HepG2 (cell line): Measurements from ENCODE around the gene UQCRC2. TPM values are rescaled to one million over a fixed set of nuclear protein-coding genes. Genes with fewer than 3 reads are reported as not detected.

Experiments used
- ARID2 ChIP-seq: sonication (generic); formaldehyde crosslinking; IDR thresholded peaks from 2 replicates; pipeline ENCODE4 v1.8.1; 2022; ENCODE audit warnings: mild to moderate bottlenecking, missing genetic modification reagents, borderline replicate concordance
- BORCS8-MEF2B ChIP-seq: sonication (generic); formaldehyde crosslinking; IDR thresholded peaks from 2 replicates; pipeline ENCODE4 v1.8.0; 2022; ENCODE audit warnings: mild to moderate bottlenecking, missing genetic modification reagents
- CC2D1A ChIP-seq: sonication (generic); formaldehyde crosslinking; IDR thresholded peaks from 2 replicates; pipeline ENCODE4 v1.8.1; 2023; ENCODE audit warnings: mild to moderate bottlenecking, missing genetic modification reagents
- CEBPG ChIP-seq: IDR thresholded peaks from 2 replicates; pipeline ENCODE4 v1.6.1; 2016
- ELF3 ChIP-seq: IDR thresholded peaks from 2 replicates; pipeline ENCODE4 v1.6.1; 2016; ENCODE audit warnings: missing genetic modification reagents, missing compliant biosample characterization
- HIVEP1 ChIP-seq: sonication (generic); formaldehyde crosslinking; IDR thresholded peaks from 2 replicates; pipeline ENCODE4 v1.4.0; 2020; ENCODE audit warnings: mild to moderate bottlenecking, missing genetic modification reagents
- IRF1 ChIP-seq: sonication (generic); formaldehyde crosslinking; IDR thresholded peaks from 2 replicates; pipeline ENCODE4 v1.4.0; 2020; ENCODE audit warnings: low read depth, mild to moderate bottlenecking, missing genetic modification reagents
- IRX3 ChIP-seq: sonication (generic); formaldehyde crosslinking; IDR thresholded peaks from 2 replicates; pipeline ENCODE4 v1.8.1; 2023; ENCODE audit warnings: mild to moderate bottlenecking, low read depth, missing genetic modification reagents, borderline replicate concordance
- MAFF ChIP-seq: IDR thresholded peaks from 2 replicates; pipeline ENCODE4 v1.6.1; 2011; ENCODE audit warnings: low read depth, low read length, improper control_type of control experiment
- MEIS1 ChIP-seq: sonication (generic); formaldehyde crosslinking; IDR thresholded peaks from 2 replicates; pipeline ENCODE4 v1.9.0; 2021; ENCODE audit warnings: mild to moderate bottlenecking, missing genetic modification reagents, moderate library complexity, borderline replicate concordance
- MIXL1 ChIP-seq: IDR thresholded peaks from 2 replicates; pipeline ENCODE4 v1.6.1; 2016
- RAD21 ChIP-seq: fragments of 450-650 bp; formaldehyde crosslinking; IDR thresholded peaks from 2 replicates; pipeline ENCODE4 v1.5.0; 2020; ENCODE audit warnings: mild to moderate bottlenecking
- RXRB ChIP-seq: IDR thresholded peaks from 2 replicates; pipeline ENCODE4 v1.6.1; 2016; ENCODE audit warnings: borderline replicate concordance, missing genetic modification reagents, missing compliant biosample characterization
- SALL1 ChIP-seq: sonication (generic); formaldehyde crosslinking; IDR thresholded peaks from 2 replicates; pipeline ENCODE4 v1.8.0; 2022; ENCODE audit warnings: mild to moderate bottlenecking, missing genetic modification reagents
- SMC3 ChIP-seq: IDR thresholded peaks from 2 replicates; pipeline ENCODE4 v1.6.1; 2011; ENCODE audit warnings: low read length, improper control_type of control experiment
- SOX5 ChIP-seq: IDR thresholded peaks from 2 replicates; pipeline ENCODE4 v1.6.1; 2016; ENCODE audit warnings: borderline replicate concordance
- TARDBP ChIP-seq: sonication (generic); formaldehyde crosslinking; IDR thresholded peaks from 2 replicates; pipeline ENCODE4 v1.8.0; 2022; ENCODE audit warnings: mild to moderate bottlenecking, missing genetic modification reagents
- TRIM24 ChIP-seq: sonication (generic); formaldehyde crosslinking; IDR thresholded peaks from 2 replicates; pipeline ENCODE4 v1.8.0; 2022; ENCODE audit warnings: mild to moderate bottlenecking, missing genetic modification reagents
- ZMAT3 ChIP-seq: sonication (generic); formaldehyde crosslinking; conservative IDR thresholded peaks from 2 replicates; pipeline ENCODE4 v1.7.0; 2021; ENCODE audit warnings: missing genetic modification reagents
- ZNF12 ChIP-seq: sonication (generic); formaldehyde crosslinking; IDR thresholded peaks from 2 replicates; pipeline ENCODE4 v1.5.0; 2020; ENCODE audit warnings: missing genetic modification reagents
- ZNF225 ChIP-seq: sonication (generic); formaldehyde crosslinking; IDR thresholded peaks from 2 replicates; pipeline ENCODE4 v1.4.0; 2020; ENCODE audit warnings: mild to moderate bottlenecking, missing genetic modification reagents
- ZNF230 ChIP-seq: sonication (generic); formaldehyde crosslinking; IDR thresholded peaks from 2 replicates; pipeline ENCODE4 v1.4.0; 2020; ENCODE audit warnings: mild to moderate bottlenecking, missing genetic modification reagents
- ZNF281 ChIP-seq: sonication (generic); formaldehyde crosslinking; IDR thresholded peaks from 2 replicates; pipeline ENCODE4 v1.4.0; 2020; ENCODE audit warnings: missing genetic modification reagents, borderline replicate concordance
- ZNF354B ChIP-seq: sonication (generic); formaldehyde crosslinking; IDR thresholded peaks from 2 replicates; pipeline ENCODE4 v1.8.0; 2022; ENCODE audit warnings: mild to moderate bottlenecking, missing genetic modification reagents
- ZNF383 ChIP-seq: sonication (generic); formaldehyde crosslinking; IDR thresholded peaks from 2 replicates; pipeline ENCODE4 v1.4.0; 2020; ENCODE audit warnings: missing genetic modification reagents, mild to moderate bottlenecking, borderline replicate concordance
- ZNF556 ChIP-seq: sonication (generic); formaldehyde crosslinking; IDR thresholded peaks from 2 replicates; pipeline ENCODE4 v1.4.0; 2020; ENCODE audit warnings: mild to moderate bottlenecking, missing genetic modification reagents, borderline replicate concordance
- ZNF782 ChIP-seq: sonication (generic); formaldehyde crosslinking; IDR thresholded peaks from 2 replicates; pipeline ENCODE4 v1.4.0; 2020; ENCODE audit warnings: missing genetic modification reagents, mild to moderate bottlenecking, borderline replicate concordance
- polyA plus RNA-seq, 8 experiments: library from polyadenylated mRNA; depleted of rRNA in 3 of 8; stranded (reverse) in 7 of 8; unstranded in 1 of 8; fragments of >200 nt; fragmentation: Illumina TruSeq in 4 of 8; extraction: Trizol in 4 of 8; gene quantifications; 2 replicates each; pipeline versions ENCODE4 v1.2.1 to v1.2.3, GENCODE V29; 2011 to 2016; ENCODE audit warnings: low read depth in 4 of 8, missing spikeins in 1 of 8, mixed read lengths in 1 of 8; ENCODE audit not compliant: insufficient read depth in 1 of 8
- total RNA-seq, 5 experiments: library from RNA; depleted of rRNA; stranded (reverse); fragments of >200 nt; fragmentation: Illumina TruSeq; extraction: Trizol; gene quantifications; 2 replicates each; pipeline ENCODE4 v1.2.3, GENCODE V29; 2016; ENCODE audit warnings: low read depth in 1 of 5
- TF ChIP-seq, protein P1 (sequence below): sonication (generic); formaldehyde crosslinking; IDR thresholded peaks from 2 replicates; pipeline ENCODE4 v1.4.0; 2020; ENCODE audit warnings: missing genetic modification reagents

Gene UQCRC2
- total and polyA plus RNA-seq, 2 of the 13 experiments (the other 11 are each of a cell fraction or from before 2014, with no cell fraction given): 442 to 536 TPM

- TF ChIP-seq ZNF281 (CRISPR knock-in tag): no peak
- no peak for TF ChIP-seq ZNF230 (CRISPR knock-in tag)
- no peak for TF ChIP-seq SALL1 (CRISPR knock-in tag)
- TF ChIP-seq ZNF225 (CRISPR knock-in tag): no peak
- TF ChIP-seq CC2D1A (CRISPR knock-in tag): 0 out of 2 replicates have a peak, but pooled peaks have one; percentile 31
- TF ChIP-seq MIXL1 (CRISPR knock-in tag): 0 out of 2 replicates have a peak, but pooled peaks have one; percentile 58
- peak; percentile 24; the same call in 1 of the 2 replicates for TF ChIP-seq ZNF12 (CRISPR knock-in tag)
- 0 out of 2 replicates have a peak, but pooled peaks have one; percentile 71 for TF ChIP-seq ZNF354B (CRISPR knock-in tag)
- peak; percentile 47; the same call in 1 of the 2 replicates for TF ChIP-seq ZNF556
- TF ChIP-seq SMC3: peak; percentile 73
- TF ChIP-seq TRIM24: no peak
- TF ChIP-seq ELF3 (CRISPR knock-in tag): 0 out of 2 replicates have a peak, but pooled peaks have one; percentile 14
- TF ChIP-seq ZNF782 (CRISPR knock-in tag): peak; percentile 74; the same call in 1 of the 2 replicates
- peak; percentile 37; the same call in 1 of the 2 replicates for TF ChIP-seq RXRB (CRISPR knock-in tag)
- peak; percentile 32; the same call in 1 of the 2 replicates for TF ChIP-seq MEIS1 (CRISPR knock-in tag)
- 0 out of 2 replicates have a peak, but pooled peaks have one; percentile 3 for TF ChIP-seq MAFF
- TF ChIP-seq, protein P1, sequence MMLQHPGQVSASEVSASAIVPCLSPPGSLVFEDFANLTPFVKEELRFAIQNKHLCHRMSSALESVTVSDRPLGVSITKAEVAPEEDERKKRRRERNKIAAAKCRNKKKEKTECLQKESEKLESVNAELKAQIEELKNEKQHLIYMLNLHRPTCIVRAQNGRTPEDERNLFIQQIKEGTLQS: no peak
- 0 out of 2 replicates have a peak, but pooled peaks have one; percentile 38 for TF ChIP-seq IRF1 (CRISPR knock-in tag)
- TF ChIP-seq CEBPG (CRISPR knock-in tag): peak; percentile 23; the same call in 1 of the 2 replicates
- no peak for TF ChIP-seq ZMAT3
- peak; percentile 51; the same call in 1 of the 2 replicates for TF ChIP-seq ARID2 (CRISPR knock-in tag)
- TF ChIP-seq ZNF383 (CRISPR knock-in tag): 0 out of 2 replicates have a peak, but pooled peaks have one; percentile 37
- peak; percentile 23; the same call in 1 of the 2 replicates for TF ChIP-seq TARDBP
- TF ChIP-seq HIVEP1 (CRISPR knock-in tag): 0 out of 2 replicates have a peak, but pooled peaks have one; percentile 7
- TF ChIP-seq RAD21: peak; percentile 53; the same call in 1 of the 2 replicates
- 0 out of 2 replicates have a peak, but pooled peaks have one; percentile 9 for TF ChIP-seq SOX5 (CRISPR knock-in tag)
- 0 out of 2 replicates have a peak, but pooled peaks have one; percentile 61 for TF ChIP-seq IRX3 (CRISPR knock-in tag)
- peak; percentile 51; the same call in 1 of the 2 replicates for TF ChIP-seq BORCS8-MEF2B (CRISPR knock-in tag)
Measured at GRCh38 chr16:21950782-21951521, 2.2 kb upstream of the UQCRC2 start (continued).
